G401 (cell line): ENCODE measurements around the gene KIAA0825. TPM values are rescaled to one million over a fixed set of nuclear protein-coding genes. Genes with fewer than 3 reads are reported as not detected.

Experiments
- total RNA-seq: library from RNA; depleted of rRNA; stranded (reverse); fragments of >200 nt; shearing (Covaris generic); gene quantifications from 2 replicates; pipeline ENCODE4 v1.2.3, GENCODE V29; 2014; rRNA removed

The KIAA0825 gene
- total RNA-seq, 1 experiment from 2014 or later, result 3.3 TPM

Other genes with a start within 250 kb of the KIAA0825 start
- gene SLF1, start 65 bp upstream of the KIAA0825 start, total RNA-seq, result 12.2 and 16.4 TPM in 2 replicates